Esophagus muscularis mucosa (tissue), 4 donors: ENCODE results near the gene DTNBP1.

Experiments used
- CTCF ChIP-seq, 3 experiments: fragments of 200-600 bp in 2 of 3; fragments of 450-650 bp in 1 of 3; sonication (generic) in 2 of 3; IDR thresholded peaks; one replicate each; pipeline ENCODE4 v1.5.1; 2017 to 2019; ENCODE audit warnings: antibody characterized with exemption in 3 of 3, mild to moderate bottlenecking in 2 of 3, moderate library complexity in 1 of 3
- EP300 ChIP-seq: sonication (generic); formaldehyde crosslinking; IDR thresholded peaks from one replicate; pipeline ENCODE4 v1.6.1; 2017; ENCODE audit warnings: antibody characterized with exemption
- POLR2AphosphoS5 ChIP-seq, 2 donors: sonication (generic); formaldehyde crosslinking; IDR thresholded peaks; one replicate each; pipeline ENCODE4 v1.6.1; 2017; ENCODE audit warnings: antibody characterized with exemption in 2 of 2

DNA sequence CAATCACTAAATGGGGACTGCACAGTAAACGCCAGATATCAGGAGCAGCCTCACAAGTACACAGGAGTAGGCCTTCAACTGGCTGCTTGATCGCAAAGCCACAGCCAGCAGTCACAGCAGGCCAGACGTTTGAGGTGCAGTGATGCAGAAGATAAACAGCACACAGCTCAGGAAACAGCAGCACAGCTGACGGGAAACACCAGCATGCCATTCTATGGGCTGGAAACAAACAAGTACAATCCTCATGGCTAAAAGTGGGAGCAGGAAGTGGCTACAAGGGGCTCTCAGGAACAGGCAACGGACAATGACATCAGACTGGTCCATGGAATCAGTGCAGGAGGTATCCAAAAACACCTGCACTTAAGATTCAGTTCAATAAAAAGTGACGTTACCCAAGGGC, 111.0 kb downstream of the DTNBP1 start:
- no peak for TF ChIP-seq CTCF (IDR thresholded peaks at IDR 0.05)
- TF ChIP-seq EP300, result no peak
- TF ChIP-seq POLR2AphosphoS5 (IDR thresholded peaks at IDR 0.05), result peak in 1 of 2 donors; percentile 37
